ENCODE data around the gene PIGR.

Gene PIGR

GRCh38 chr1:206945779-206946178 is 487 bp downstream of the PIGR start:
- TF ChIP-seq POLR2AphosphoS5 (IDR thresholded peaks at IDR 0.05; ENCODE audit: low read depth, low read length) (no peak), POLR2A (IDR thresholded peaks at IDR 0.05; ENCODE audit: low read depth, low read length) (no peak), TAF1 (IDR thresholded peaks at IDR 0.05; ENCODE audit: borderline replicate concordance, low read depth, low read length) (no peak)
- FAIRE-seq, result no peak
- no peak for DNase-seq (ENCODE audit: insufficient read length)

GRCh38 chr1:206944703-206945102 is 1.6 kb downstream of the PIGR start:
- TF ChIP-seq TAF1 (IDR thresholded peaks at IDR 0.05; ENCODE audit: borderline replicate concordance, low read depth, low read length) (no peak), POLR2AphosphoS5 (IDR thresholded peaks at IDR 0.05; ENCODE audit: low read depth, low read length) (no peak), POLR2A (IDR thresholded peaks at IDR 0.05; ENCODE audit: low read depth, low read length) (no peak)
- FAIRE-seq (no peak), DNase-seq (ENCODE audit: insufficient read length) (no peak)

- no peak for DNase-seq (ENCODE audit: insufficient read length)
- FAIRE-seq, result no peak
- TF ChIP-seq POLR2AphosphoS5 (IDR thresholded peaks at IDR 0.05; ENCODE audit: low read depth, low read length) (no peak), POLR2A (IDR thresholded peaks at IDR 0.05; ENCODE audit: low read depth, low read length) (no peak), TAF1 (IDR thresholded peaks at IDR 0.05; ENCODE audit: borderline replicate concordance, low read depth, low read length) (no peak)
Measured at GRCh38 chr1:206941766-206942418, 4.4 kb downstream of the PIGR start.

- FAIRE-seq, result no peak
- no peak for TF ChIP-seq TAF1 (IDR thresholded peaks at IDR 0.05; ENCODE audit: borderline replicate concordance, low read depth, low read length)
- TF ChIP-seq POLR2A (IDR thresholded peaks at IDR 0.05; ENCODE audit: low read depth, low read length), result no peak
- TF ChIP-seq POLR2AphosphoS5 (IDR thresholded peaks at IDR 0.05; ENCODE audit: low read depth, low read length), result no peak
- no peak for DNase-seq (ENCODE audit: insufficient read length)
Measured at GRCh38 chr1:206940588-206940936, 5.7 kb downstream of the PIGR start.

GRCh38 chr1:206939841-206940587 is 6.3 kb downstream of the PIGR start:
- no peak for FAIRE-seq
- TF ChIP-seq TAF1 (IDR thresholded peaks at IDR 0.05; ENCODE audit: borderline replicate concordance, low read depth, low read length) (no peak), POLR2AphosphoS5 (IDR thresholded peaks at IDR 0.05; ENCODE audit: low read depth, low read length) (no peak), POLR2A (IDR thresholded peaks at IDR 0.05; ENCODE audit: low read depth, low read length) (no peak)
- DNase-seq (ENCODE audit: insufficient read length), result no peak

- FAIRE-seq, result no peak
Measured at GRCh38 chr1:206939131-206939530, 7.1 kb downstream of the PIGR start.

GRCh38 chr1:206937425-206937824 is 8.8 kb downstream of the PIGR start:
- FAIRE-seq (no peak), DNase-seq (ENCODE audit: insufficient read length) (no peak)
- TF ChIP-seq TAF1 (IDR thresholded peaks at IDR 0.05; ENCODE audit: borderline replicate concordance, low read depth, low read length), result no peak
- no peak for TF ChIP-seq POLR2AphosphoS5 (IDR thresholded peaks at IDR 0.05; ENCODE audit: low read depth, low read length)
- no peak for TF ChIP-seq POLR2A (IDR thresholded peaks at IDR 0.05; ENCODE audit: low read depth, low read length)

More at GRCh38 chr1:206939131-206939530, 7.1 kb downstream of the PIGR start:
- no peak for TF ChIP-seq TAF1 (IDR thresholded peaks at IDR 0.05; ENCODE audit: borderline replicate concordance, low read depth, low read length)
- DNase-seq (ENCODE audit: insufficient read length), result no peak

GRCh38 chr1:206935491-206936067 is 10.7 kb downstream of the PIGR start:
- DNase-seq (ENCODE audit: insufficient read length) (no peak), FAIRE-seq (no peak)
- TF ChIP-seq POLR2A (IDR thresholded peaks at IDR 0.05; ENCODE audit: low read depth, low read length) (no peak), POLR2AphosphoS5 (IDR thresholded peaks at IDR 0.05; ENCODE audit: low read depth, low read length) (no peak), TAF1 (IDR thresholded peaks at IDR 0.05; ENCODE audit: borderline replicate concordance, low read depth, low read length) (no peak)

GRCh38 chr1:206933333-206933945 is 12.8 kb downstream of the PIGR start:
- peak; percentile 48 for FAIRE-seq
- DNase-seq (ENCODE audit: insufficient read length), result peak; percentile 58

GRCh38 chr1:206932177-206932576 is 14.1 kb downstream of the PIGR start:
- FAIRE-seq (no peak), DNase-seq (ENCODE audit: insufficient read length) (no peak)
- TF ChIP-seq POLR2AphosphoS5 (IDR thresholded peaks at IDR 0.05; ENCODE audit: low read depth, low read length), result no peak
- TF ChIP-seq TAF1 (IDR thresholded peaks at IDR 0.05; ENCODE audit: borderline replicate concordance, low read depth, low read length), result no peak
- TF ChIP-seq POLR2A (IDR thresholded peaks at IDR 0.05; ENCODE audit: low read depth, low read length), result no peak

More at GRCh38 chr1:206933333-206933945, 12.8 kb downstream of the PIGR start:
- TF ChIP-seq POLR2AphosphoS5 (IDR thresholded peaks at IDR 0.05; ENCODE audit: low read depth, low read length) (no peak), TAF1 (IDR thresholded peaks at IDR 0.05; ENCODE audit: borderline replicate concordance, low read depth, low read length) (no peak), POLR2A (IDR thresholded peaks at IDR 0.05; ENCODE audit: low read depth, low read length) (no peak)

- FAIRE-seq, result peak; percentile 36
- peak; percentile 47 for DNase-seq (ENCODE audit: insufficient read length)
Measured at GRCh38 chr1:206931709-206932108, 14.6 kb downstream of the PIGR start.

More at GRCh38 chr1:206931709-206932108, 14.6 kb downstream of the PIGR start:
- no peak for TF ChIP-seq TAF1 (IDR thresholded peaks at IDR 0.05; ENCODE audit: borderline replicate concordance, low read depth, low read length)
- TF ChIP-seq POLR2A (IDR thresholded peaks at IDR 0.05; ENCODE audit: low read depth, low read length), result no peak
- TF ChIP-seq POLR2AphosphoS5 (IDR thresholded peaks at IDR 0.05; ENCODE audit: low read depth, low read length), result no peak
